Mononuclear cell (primary cell): ENCODE measurements around the gene SOCS7. TPM values are rescaled to one million over a fixed set of nuclear protein-coding genes. Genes with fewer than 3 reads are reported as not detected.
"Not testable (repeated sequence)": the region's sequence is repeated elsewhere in the genome, so short reads cannot be mapped to it uniquely, and the experiment has no call there.

Experiments
- H3K27me3 ChIP-seq: 2 replicates; pipeline ENCODE4 v1.6.0; 2011; ENCODE audit warnings: low read length, control low read depth; ENCODE audit not compliant: insufficient read depth
- H3K4me1 ChIP-seq: 2 replicates; pipeline ENCODE4 v1.5.1; 2011; ENCODE audit warnings: mild to moderate bottlenecking, low read length, control low read depth; ENCODE audit not compliant: insufficient read depth
- H3K4me3 ChIP-seq: 2 replicates; pipeline ENCODE4 v1.5.1; 2011; ENCODE audit warnings: mild to moderate bottlenecking, low read length, moderate library complexity
- H3K9me3 ChIP-seq: 2 replicates; pipeline ENCODE4 v1.5.1; 2011; ENCODE audit warnings: low read depth, mild to moderate bottlenecking, control low read depth, low read length
- total RNA-seq: library from RNA; depleted of rRNA; stranded (reverse); fragments of >200 nt; gene quantifications from one replicate; pipeline ENCODE4 v1.2.3, GENCODE V29; 2012

Gene SOCS7
- total RNA-seq, 1 donor, result 13.6 TPM

DNA sequence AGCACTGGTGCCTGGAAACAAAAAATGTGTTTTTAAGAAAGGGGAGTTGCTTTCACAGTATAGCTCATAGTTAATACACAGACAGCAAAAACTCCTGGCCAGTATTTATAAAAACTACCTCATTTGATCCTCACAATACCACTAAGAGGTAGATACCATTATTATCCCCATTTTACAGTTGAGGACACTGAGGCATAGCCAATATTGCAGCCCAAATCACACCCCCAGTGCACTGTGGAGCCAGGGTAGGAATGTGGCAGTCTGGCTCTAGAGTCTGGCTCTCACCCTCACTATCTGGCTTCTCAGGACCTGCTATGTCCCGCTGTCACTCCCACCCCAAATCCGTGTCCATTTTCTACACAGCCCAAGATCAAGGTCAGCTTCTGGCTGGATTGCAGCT is 79.2 kb downstream of the SOCS7 start:
- Histone ChIP-seq H3K4me1 (peaks cover 16% of the 10 kb centered on the region), H3K9me3 (no peaks in the 10 kb centered on the region), H3K4me3 (no peak overlapping the region), H3K27me3 (no peaks in the 10 kb centered on the region)

DNA sequence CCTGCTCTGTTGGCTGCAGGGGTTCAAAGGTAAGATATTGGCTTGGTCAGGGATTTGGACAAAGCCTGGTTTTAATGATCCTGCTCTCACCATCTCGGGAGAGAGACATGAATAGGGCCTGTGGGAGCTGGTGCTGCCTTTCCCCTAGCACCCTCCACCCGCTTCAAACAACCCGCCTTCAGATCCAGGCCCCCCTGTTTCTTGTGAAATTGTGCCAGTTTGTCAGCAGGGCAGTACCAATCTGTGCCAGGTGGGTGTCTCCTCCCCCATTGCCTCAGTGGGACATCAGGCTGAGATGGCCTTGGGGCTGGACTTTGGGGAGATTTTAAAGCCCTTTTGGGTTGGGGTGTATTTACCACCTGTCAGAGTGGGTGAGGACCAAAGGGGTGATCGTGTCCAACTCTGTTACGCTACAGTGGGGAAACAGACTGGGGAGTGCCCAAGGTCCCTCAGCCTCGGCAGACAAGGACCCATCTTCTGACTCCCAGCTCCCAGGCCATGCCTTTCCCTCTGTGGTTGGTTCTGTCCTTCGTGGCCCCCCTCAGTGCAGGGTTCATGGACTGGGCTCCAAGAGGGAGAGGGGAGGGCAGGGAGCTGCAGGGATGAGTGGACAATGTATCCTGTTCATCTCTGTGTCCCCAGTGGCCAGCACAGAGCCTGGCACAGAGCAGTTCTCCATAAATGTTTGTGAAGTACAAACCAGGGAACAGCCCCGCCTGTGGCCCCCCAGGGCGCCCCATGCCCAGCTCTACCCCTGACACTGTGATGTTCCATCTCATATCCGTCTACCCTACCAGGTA is 79.9 kb downstream of the SOCS7 start:
- no peaks in the 10 kb centered on the region for H3K27me3 ChIP-seq
- no peak overlapping the region for H3K4me3 ChIP-seq
- peaks cover 16% of the 10 kb centered on the region for H3K4me1 ChIP-seq
- no peaks in the 10 kb centered on the region for H3K9me3 ChIP-seq

DNA sequence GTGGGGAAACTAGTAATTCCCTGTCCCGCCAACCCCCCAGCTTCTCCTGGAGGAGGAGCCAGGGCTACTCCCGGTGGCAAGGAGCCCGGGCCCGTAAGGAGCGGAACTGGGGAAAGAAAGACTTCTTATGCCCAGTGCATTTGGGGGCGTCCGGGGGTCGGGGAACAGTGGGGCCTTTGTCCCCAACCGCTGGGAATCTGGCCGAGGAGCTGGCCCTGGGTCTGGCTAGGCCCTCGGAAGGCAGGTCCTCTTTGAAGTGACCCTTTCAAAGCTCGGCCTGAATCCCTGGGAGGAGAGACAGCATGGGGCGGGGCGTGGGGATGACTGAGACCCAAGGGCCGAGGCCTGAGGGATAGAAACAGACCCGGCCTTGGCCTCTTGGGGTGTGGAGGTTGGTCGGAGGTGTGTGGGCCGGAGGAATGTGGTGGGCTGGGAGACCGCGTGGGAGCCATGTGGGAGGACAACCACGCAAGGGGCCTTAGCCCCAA is 82.6 kb downstream of the SOCS7 start:
- H3K4me3 ChIP-seq, result no peak overlapping the region
- no peaks in the 10 kb centered on the region for H3K27me3 ChIP-seq
- H3K4me1 ChIP-seq, result peaks cover 2% of the 10 kb centered on the region
- no peaks in the 10 kb centered on the region for H3K9me3 ChIP-seq

GRCh38 chr17:38435795-38436194 is 84.2 kb downstream of the SOCS7 start:
- Histone ChIP-seq H3K4me1 (no peaks in the 10 kb centered on the region), H3K4me3 (no peak overlapping the region), H3K9me3 (no peaks in the 10 kb centered on the region), H3K27me3 (no peaks in the 10 kb centered on the region)

DNA sequence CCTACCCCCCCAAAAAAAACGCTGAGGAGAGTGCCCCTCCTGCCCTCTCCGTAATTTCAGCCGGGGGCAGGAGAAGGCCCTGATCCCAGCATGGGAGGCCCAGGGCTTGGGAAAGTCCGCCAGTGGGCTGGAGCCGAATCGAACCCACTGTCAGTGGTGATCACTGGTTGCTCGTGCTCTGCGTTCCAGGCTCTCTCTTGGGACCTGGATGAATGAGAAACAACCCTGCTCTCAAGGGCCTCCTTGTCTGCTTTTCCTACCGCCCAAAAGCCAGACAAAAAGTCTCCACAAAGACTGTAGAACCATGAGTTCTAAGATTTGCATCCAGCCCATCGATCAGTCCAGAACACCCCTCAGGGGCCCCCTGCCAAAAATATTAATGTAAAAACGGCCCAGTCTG is 84.7 kb downstream of the SOCS7 start:
- Histone ChIP-seq H3K4me3 (no peak overlapping the region), H3K4me1 (no peaks in the 10 kb centered on the region), H3K9me3 (no peaks in the 10 kb centered on the region), H3K27me3 (no peaks in the 10 kb centered on the region)

DNA sequence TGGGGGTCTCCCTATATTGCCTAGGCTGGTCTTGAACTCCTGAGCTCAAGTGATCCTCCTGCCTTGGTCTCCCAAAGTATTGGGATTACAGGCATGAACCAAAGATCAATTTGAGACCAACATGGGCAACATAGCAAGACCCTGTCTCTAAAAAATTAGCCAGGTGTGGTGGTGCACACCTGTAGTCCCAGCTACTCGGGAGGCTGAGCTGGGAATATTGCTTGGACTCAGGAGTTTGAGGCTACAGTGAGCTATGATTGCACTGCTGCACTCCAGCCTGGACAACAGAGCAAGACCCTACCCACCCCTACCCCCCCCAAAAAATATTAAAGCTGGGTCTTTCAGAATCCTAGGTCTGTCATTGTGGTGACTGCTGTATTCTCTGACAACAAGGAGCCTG is 85.7 kb downstream of the SOCS7 start:
- not testable (repeated sequence) for H3K9me3 ChIP-seq, H3K27me3 ChIP-seq, H3K4me1 ChIP-seq, H3K4me3 ChIP-seq

DNA sequence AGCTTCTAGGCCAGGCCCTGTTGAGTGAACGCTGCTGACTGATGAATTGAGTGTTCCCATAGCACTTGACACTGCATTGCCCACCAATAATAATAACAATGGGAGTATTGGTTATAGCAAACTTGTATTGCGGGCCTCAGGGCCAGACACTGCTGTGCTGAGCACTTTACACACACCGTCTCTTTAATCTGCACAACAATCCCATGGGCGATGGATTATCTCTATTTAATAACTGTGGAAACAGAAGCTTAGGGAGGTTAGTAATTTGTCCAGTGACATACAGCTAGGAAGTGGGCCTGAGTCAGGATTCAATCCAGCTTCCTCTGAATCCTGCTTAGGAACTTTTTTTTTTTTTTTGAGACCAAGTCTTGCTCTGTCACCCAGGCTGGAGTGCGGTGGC is 87.8 kb downstream of the SOCS7 start:
- H3K4me1 ChIP-seq, result no peaks in the 10 kb centered on the region
- no peak overlapping the region for H3K4me3 ChIP-seq
- no peaks in the 10 kb centered on the region for H3K27me3 ChIP-seq
- H3K9me3 ChIP-seq, result no peaks in the 10 kb centered on the region

- Histone ChIP-seq H3K9me3 (no peaks in the 10 kb centered on the region), H3K27me3 (no peaks in the 10 kb centered on the region), H3K4me3 (no peak overlapping the region), H3K4me1 (no peaks in the 10 kb centered on the region)
Observed at GRCh38 chr17:38440614-38441397, 89.2 kb downstream of the SOCS7 start.

- Histone ChIP-seq H3K27me3 (no peaks in the 10 kb centered on the region), H3K9me3 (no peaks in the 10 kb centered on the region), H3K4me1 (no peaks in the 10 kb centered on the region), H3K4me3 (no peak overlapping the region)
Observed at GRCh38 chr17:38441429-38442061, 89.9 kb downstream of the SOCS7 start.

GRCh38 chr17:38442548-38442947 is 90.9 kb downstream of the SOCS7 start:
- Histone ChIP-seq H3K4me1 (no peaks in the 10 kb centered on the region), H3K4me3 (no peak overlapping the region), H3K9me3 (no peaks in the 10 kb centered on the region), H3K27me3 (no peaks in the 10 kb centered on the region)

- H3K4me1 ChIP-seq, result no peaks in the 10 kb centered on the region
- H3K9me3 ChIP-seq, result no peaks in the 10 kb centered on the region
- no peak overlapping the region for H3K4me3 ChIP-seq
- no peaks in the 10 kb centered on the region for H3K27me3 ChIP-seq
Observed at GRCh38 chr17:38443356-38444031, 91.8 kb downstream of the SOCS7 start.

DNA sequence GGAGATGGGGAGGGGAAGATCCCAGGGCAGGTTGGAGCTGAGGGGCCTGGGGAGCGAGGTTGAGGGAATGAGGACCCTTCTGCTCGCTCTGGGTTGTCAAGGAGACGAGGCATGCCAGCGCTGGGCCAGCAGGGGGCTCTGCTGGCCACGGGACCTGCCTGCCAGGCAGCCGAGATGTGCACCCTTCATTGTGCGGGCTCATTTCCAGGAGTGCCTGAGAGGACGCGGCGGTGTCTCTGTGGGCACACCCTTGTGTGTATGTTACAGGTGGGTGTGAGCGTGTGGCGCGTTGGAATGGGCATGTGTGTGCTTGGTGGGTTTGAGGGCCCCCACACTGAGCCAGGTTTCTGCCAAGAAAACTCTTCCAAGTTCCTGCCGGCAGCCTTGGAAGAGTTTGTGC is 92.5 kb downstream of the SOCS7 start:
- Histone ChIP-seq H3K27me3 (no peaks in the 10 kb centered on the region), H3K9me3 (no peaks in the 10 kb centered on the region), H3K4me1 (no peaks in the 10 kb centered on the region), H3K4me3 (no peak overlapping the region)

GRCh38 chr17:38447502-38448085 is 96.0 kb downstream of the SOCS7 start:
- no peaks in the 10 kb centered on the region for H3K9me3 ChIP-seq
- H3K4me3 ChIP-seq, result no peak overlapping the region
- peaks cover 3% of the 10 kb centered on the region for H3K27me3 ChIP-seq
- H3K4me1 ChIP-seq, result no peaks in the 10 kb centered on the region

DNA sequence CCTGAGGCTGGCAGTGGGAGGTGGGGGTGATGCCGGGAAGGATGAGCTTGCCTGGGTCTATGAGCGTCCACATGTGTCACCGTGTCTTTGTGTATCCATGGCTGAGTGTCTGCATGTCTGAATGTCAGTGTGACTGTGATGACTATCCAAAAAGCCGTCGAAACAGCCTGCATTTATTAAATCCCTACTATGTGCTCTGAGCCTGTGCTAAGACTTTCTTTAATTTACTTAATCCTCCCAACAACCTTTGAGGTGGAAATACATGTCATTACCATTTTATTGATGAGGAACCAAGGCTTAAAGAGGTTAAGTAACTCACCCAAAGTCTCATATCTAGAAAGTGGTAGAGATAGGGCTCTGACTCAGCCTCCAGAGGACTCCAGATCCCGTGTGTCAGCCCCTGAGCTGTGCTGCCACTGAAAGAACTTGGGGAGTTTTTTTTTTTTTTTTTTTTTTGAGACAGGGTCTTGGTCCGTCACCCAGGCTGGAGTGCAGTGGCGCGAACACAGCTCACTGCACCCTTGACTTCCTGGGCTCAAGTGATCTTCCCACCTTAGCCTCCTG is 96.6 kb downstream of the SOCS7 start:
- H3K27me3 ChIP-seq, result peaks cover 9% of the 10 kb centered on the region
- no peaks in the 10 kb centered on the region for H3K9me3 ChIP-seq
- no peaks in the 10 kb centered on the region for H3K4me1 ChIP-seq
- no peak overlapping the region for H3K4me3 ChIP-seq
